Measurements from ENCODE around the gene KCNMB3. TPM values are rescaled to one million over a fixed set of nuclear protein-coding genes. Genes with fewer than 3 reads are reported as not detected.

The KCNMB3 gene
- total RNA-seq, 6 donors from 2014 or later = 1.3 to 3.1 (median 2.0) TPM

DNA sequence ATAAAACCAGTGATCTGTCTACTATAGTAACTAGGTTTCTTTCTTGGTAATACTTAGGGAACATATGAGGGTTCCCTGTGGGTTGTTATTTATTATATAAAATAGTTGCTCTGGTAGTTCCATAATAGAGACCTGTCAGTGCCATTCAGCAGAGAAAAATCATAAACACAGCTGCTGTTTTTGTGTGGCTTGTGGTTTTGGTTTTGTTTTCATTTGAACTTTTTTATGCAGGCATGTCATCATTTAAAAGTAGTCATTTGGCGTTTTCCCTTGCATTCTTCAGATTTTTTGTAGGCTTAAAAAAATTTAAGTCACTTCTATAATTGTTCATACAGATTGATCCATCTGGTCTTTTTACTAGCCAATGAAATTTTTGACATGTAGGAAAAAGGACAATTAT, 54.8 kb downstream of the KCNMB3 start:
- Histone ChIP-seq H3K36me3 (peaks cover 0 to 10% (median 0%) of the 10 kb centered on the region in 4 donors), H3K4me1 (peaks cover 6 to 24% (median 11%) of the 10 kb centered on the region in 4 donors), H3K9me3 (no peaks in the 10 kb centered on the region), H3K27me3 (no peaks in the 10 kb centered on the region), H3K4me3 (no peak overlapping the region), H3K27ac (no peak overlapping the region)
- no peak for TF ChIP-seq POLR2A (IDR thresholded peaks at IDR 0.05)
- TF ChIP-seq EP300 (IDR thresholded peaks at IDR 0.05) = no peak
- WGBS, 2 donors = 15 to 24% methylated on average over 1 of the region's 1 CpG
- ATAC-seq (ENCODE audit: low FRiP score in 2 of 2) (no peak), DNase-seq (no peak)

DNA sequence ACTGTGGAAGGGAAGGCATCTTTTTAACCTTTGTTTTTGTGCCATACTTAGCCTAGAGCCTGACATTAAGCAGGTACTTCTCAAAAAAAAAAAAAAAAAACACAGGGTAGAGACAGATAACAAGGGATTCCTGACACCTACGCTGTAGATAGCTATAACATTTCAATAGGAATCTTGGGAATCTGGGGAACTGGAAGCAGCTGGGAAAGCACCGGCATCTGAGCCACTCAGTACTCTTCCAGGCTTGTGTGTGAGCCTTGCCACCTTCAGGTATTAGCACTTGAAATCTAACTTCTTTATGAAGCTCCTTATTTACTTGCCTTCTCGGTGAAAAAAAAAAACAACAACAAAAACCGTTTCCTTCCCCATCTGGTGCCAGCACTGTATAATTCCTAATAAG, 56.0 kb downstream of the KCNMB3 start:
- ATAC-seq (ENCODE audit: low FRiP score in 2 of 2) = no peak
- Histone ChIP-seq H3K4me1 (peaks cover 7 to 27% (median 13%) of the 10 kb centered on the region in 4 donors), H3K27me3 (no peaks in the 10 kb centered on the region), H3K27ac (peak overlapping the region in 1 of 4 donors; percentile 7), H3K9me3 (no peaks in the 10 kb centered on the region), H3K36me3 (peaks cover 0 to 5% (median 0%) of the 10 kb centered on the region in 4 donors), H3K4me3 (no peak overlapping the region)
- no peak for DNase-seq
- TF ChIP-seq, protein P1, sequence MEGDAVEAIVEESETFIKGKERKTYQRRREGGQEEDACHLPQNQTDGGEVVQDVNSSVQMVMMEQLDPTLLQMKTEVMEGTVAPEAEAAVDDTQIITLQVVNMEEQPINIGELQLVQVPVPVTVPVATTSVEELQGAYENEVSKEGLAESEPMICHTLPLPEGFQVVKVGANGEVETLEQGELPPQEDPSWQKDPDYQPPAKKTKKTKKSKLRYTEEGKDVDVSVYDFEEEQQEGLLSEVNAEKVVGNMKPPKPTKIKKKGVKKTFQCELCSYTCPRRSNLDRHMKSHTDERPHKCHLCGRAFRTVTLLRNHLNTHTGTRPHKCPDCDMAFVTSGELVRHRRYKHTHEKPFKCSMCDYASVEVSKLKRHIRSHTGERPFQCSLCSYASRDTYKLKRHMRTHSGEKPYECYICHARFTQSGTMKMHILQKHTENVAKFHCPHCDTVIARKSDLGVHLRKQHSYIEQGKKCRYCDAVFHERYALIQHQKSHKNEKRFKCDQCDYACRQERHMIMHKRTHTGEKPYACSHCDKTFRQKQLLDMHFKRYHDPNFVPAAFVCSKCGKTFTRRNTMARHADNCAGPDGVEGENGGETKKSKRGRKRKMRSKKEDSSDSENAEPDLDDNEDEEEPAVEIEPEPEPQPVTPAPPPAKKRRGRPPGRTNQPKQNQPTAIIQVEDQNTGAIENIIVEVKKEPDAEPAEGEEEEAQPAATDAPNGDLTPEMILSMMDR (IDR thresholded peaks at IDR 0.05) = no peak
- TF ChIP-seq POLR2AphosphoS5 (IDR thresholded peaks at IDR 0.05) (no peak), EP300 (IDR thresholded peaks at IDR 0.05) (no peak), POLR2A (IDR thresholded peaks at IDR 0.05) (no peak)
- 58 to 72% methylated on average over 4 of the region's 4 CpGs for WGBS, 2 donors

Other genes with a start within 250 kb of the KCNMB3 start
- 10 to 100 TPM in 4 of 6 donors, 1 to 10 TPM in 2; 6.4 to 19.5 (median 13.1) TPM for gene ZMAT3, start 179.3 kb downstream of the KCNMB3 start, total RNA-seq
- 10 to 100 TPM in 5 of 6 donors, 1 to 10 TPM in 1; 7.3 to 37.6 (median 23.5) TPM for gene PIK3CA, start 102.8 kb downstream of the KCNMB3 start, total RNA-seq
- gene ZNF639, start 71.9 kb upstream of the KCNMB3 start, total RNA-seq = 10 to 100 TPM; 12.0 to 57.3 (median 23.7) TPM
- 10 to 100 TPM; 36.0 to 62.6 (median 47.8) TPM for gene MFN1, start 96.6 kb upstream of the KCNMB3 start, total RNA-seq
- 10 to 100 TPM; 19.8 to 45.2 (median 28.6) TPM for gene GNB4, start 200.4 kb upstream of the KCNMB3 start, total RNA-seq

Measured in upper lobe of left lung (tissue), 6 donors.